Right lobe of liver (tissue), 6 donors: ENCODE results near the gene MTX2. TPM values are rescaled to one million over a fixed set of nuclear protein-coding genes. Genes with fewer than 3 reads are reported as not detected.

Source experiments
- ATAC-seq, 4 donors: fragments of 200-7000 bp; cut with Tn5 transposase; one replicate each; pipeline ENCODE4 v1.9.1; 2020; ENCODE audit warnings: mild to moderate bottlenecking in 4 of 4, moderate library complexity in 4 of 4
- DNase-seq, 3 donors: peaks; one replicate each; pipeline ENCODE4 v3.0.0-alpha.2; 2020
- H3K27ac ChIP-seq, 3 donors: fragments of 200-600 bp; one replicate each; pipeline ENCODE4 v1.8.0; 2022
- H3K27me3 ChIP-seq, 2 donors: fragments of 200-600 bp; one replicate each; pipeline ENCODE4 v1.8.0; 2022
- H3K36me3 ChIP-seq, 4 donors: fragments of 200-600 bp; sonication (generic) in 1 of 4; one replicate each; pipeline versions ENCODE4 v1.5.1 to v1.8.0; 2017 to 2022; ENCODE audit warnings: control low read depth in 1 of 4
- H3K4me1 ChIP-seq, 4 donors: fragments of 200-600 bp; sonication (generic) in 1 of 4; one replicate each; pipeline versions ENCODE4 v1.5.1 to v1.8.0; 2017 to 2022; ENCODE audit warnings: control low read depth in 1 of 4
- H3K4me3 ChIP-seq, 3 donors: fragments of 200-600 bp; one replicate each; pipeline ENCODE4 v1.8.0; 2022
- H3K9me3 ChIP-seq, 4 donors: fragments of 200-600 bp; sonication (generic) in 1 of 4; one replicate each; pipeline versions ENCODE4 v1.5.1 to v1.8.0; 2017 to 2022; ENCODE audit warnings: control low read depth in 1 of 4
- POLR2A ChIP-seq: fragments of 450-650 bp; IDR thresholded peaks from one replicate; pipeline ENCODE4 v1.6.1; 2017; ENCODE audit warnings: antibody characterized with exemption, mild to moderate bottlenecking
- WGBS: methylation state at CpG from one replicate; pipeline ENCODE4 v1.1.6; 2018; ENCODE audit warnings: low coverage, low lambda C conversion rate; ENCODE audit not compliant: insufficient coverage; ENCODE audit errors: missing lambda C conversion rate; 5-methylcytosine and 5-hydroxymethylcytosine counted together
- intact Hi-C, 2 donors: fragments of 100-400 bp; cut with DNase I; formaldehyde crosslinking; loops; one replicate each; pipeline versions ENCODE4 v1.11.2 to v1.14.1; 2022
- total RNA-seq, 6 experiments: library from RNA; depleted of rRNA in 2 of 6; stranded (reverse); fragments of >200 nt in 2 of 6; fragmentation: NEBNext Ultra II Directional in 3 of 6; extraction: Animal tissue kit (Norgen Biotek cat#: 25700) in 3 of 6; gene quantifications; one replicate each; pipeline versions ENCODE4 v1.1.0 to v1.2.4, GENCODE V29; 2016 to 2023
- TF ChIP-seq, protein P1 (sequence below), 4 donors: fragments of 200-600 bp in 3 of 4; fragments of 450-650 bp in 1 of 4; IDR thresholded peaks; one replicate each; pipeline versions ENCODE4 v1.5.1 to v1.8.0; 2016 to 2022; ENCODE audit warnings: antibody characterized with exemption in 4 of 4, mild to moderate bottlenecking in 2 of 4
- donor health status: DM: no; HTN: yes; CAD: no.
- donor health status: DM: no; HTN: no; CAD: no.
- donor health status: DM: no; HTN: no; CAD: no.
- donor health status: DM: no; HTN: yes; CAD: no.
- donor health status: DM: no; HTN: yes; CAD: no.

Gene MTX2
- total RNA-seq, 6 experiments from 2014 or later, result 7.7 to 29.3 (median 11.1) TPM

DNA sequence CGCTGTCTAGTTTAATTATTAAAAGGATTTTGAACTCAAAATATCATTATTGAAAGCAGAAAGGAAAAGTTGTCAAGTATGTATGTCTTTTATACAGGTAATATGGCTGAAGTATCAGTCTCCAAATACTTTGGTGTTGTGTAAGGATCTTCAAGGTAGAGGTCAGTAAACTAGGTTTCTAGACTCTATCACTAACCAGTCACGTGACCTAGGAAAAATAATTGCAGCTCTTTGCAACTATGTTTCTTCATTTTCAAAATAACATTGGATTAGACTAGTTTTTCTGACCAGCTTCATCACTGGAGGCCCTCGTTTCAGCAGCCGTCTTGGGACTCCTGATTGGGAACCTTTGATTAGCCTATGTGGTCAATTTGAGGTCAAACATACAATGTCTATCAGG, 21.4 kb upstream of the MTX2 start:
- TF ChIP-seq POLR2A, result no peak
- TF ChIP-seq, protein P1, sequence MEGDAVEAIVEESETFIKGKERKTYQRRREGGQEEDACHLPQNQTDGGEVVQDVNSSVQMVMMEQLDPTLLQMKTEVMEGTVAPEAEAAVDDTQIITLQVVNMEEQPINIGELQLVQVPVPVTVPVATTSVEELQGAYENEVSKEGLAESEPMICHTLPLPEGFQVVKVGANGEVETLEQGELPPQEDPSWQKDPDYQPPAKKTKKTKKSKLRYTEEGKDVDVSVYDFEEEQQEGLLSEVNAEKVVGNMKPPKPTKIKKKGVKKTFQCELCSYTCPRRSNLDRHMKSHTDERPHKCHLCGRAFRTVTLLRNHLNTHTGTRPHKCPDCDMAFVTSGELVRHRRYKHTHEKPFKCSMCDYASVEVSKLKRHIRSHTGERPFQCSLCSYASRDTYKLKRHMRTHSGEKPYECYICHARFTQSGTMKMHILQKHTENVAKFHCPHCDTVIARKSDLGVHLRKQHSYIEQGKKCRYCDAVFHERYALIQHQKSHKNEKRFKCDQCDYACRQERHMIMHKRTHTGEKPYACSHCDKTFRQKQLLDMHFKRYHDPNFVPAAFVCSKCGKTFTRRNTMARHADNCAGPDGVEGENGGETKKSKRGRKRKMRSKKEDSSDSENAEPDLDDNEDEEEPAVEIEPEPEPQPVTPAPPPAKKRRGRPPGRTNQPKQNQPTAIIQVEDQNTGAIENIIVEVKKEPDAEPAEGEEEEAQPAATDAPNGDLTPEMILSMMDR (IDR thresholded peaks at IDR 0.05), result no peak
- no peaks in the 10 kb centered on the region for H3K4me1 ChIP-seq
- H3K27ac ChIP-seq, result no peak overlapping the region
- 69% methylated on average over 3 of the region's 4 CpGs for WGBS
- intact Hi-C loops, result no loop called here
- H3K27me3 ChIP-seq, result no peaks in the 10 kb centered on the region
- DNase-seq (no peak), ATAC-seq (no peak)
- H3K4me3 ChIP-seq, result no peak overlapping the region
- no peaks in the 10 kb centered on the region for H3K36me3 ChIP-seq
- no peaks in the 10 kb centered on the region for H3K9me3 ChIP-seq

DNA sequence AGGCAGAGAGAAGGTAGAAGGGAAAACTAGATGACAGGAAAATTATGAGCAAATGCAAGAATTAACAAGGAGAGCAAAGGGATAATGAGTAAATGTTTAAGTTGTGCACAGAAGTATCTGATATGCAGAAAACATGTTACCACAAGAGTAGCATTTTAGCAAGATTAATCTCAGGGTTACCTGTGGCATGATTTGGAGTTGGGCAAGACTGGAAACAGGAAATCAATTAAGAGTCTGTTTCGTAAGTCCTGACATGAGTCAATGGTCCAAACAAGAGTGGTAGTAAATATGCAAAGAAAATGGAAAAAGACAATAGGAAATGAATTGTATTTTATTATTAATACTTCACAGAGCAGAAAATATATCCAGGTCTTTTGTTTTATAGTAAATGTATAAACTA, 17.3 kb upstream of the MTX2 start:
- ATAC-seq (peak in 3 of 4 donors; percentile 42 to 71 (median 58)), DNase-seq (no peak)
- Histone ChIP-seq H3K27me3 (no peaks in the 10 kb centered on the region), H3K27ac (no peak overlapping the region), H3K9me3 (no peaks in the 10 kb centered on the region), H3K4me3 (no peak overlapping the region), H3K4me1 (no peaks in the 10 kb centered on the region), H3K36me3 (no peaks in the 10 kb centered on the region)
- WGBS, result 25% methylated on average over 1 of the region's 1 CpG
- TF ChIP-seq, protein P1 (IDR thresholded peaks at IDR 0.05), result no peak
- no peak for TF ChIP-seq POLR2A
- intact Hi-C loops, result no loop called here

DNA sequence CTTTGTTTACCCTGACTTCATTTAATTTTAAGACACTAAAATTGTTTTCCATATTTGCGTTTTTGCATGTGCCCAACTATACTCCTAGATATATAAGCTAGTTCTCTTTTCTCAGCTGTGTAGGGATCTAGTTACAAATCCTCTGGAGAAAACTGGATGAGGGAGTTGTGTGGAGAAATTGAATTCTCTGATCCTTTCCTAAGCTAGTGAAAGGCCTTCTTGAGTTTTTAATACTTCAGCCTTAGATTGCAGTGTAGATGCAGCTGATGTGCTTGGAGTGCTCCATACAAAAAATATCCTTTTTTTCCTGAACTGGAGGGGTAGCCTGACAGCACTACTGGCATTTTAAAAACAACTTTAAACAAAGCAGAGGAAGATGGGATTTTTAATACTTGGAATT, 8.6 kb upstream of the MTX2 start:
- DNase-seq (no peak), ATAC-seq (no peak)
- intact Hi-C loops, result no loop called here
- TF ChIP-seq, protein P1 (IDR thresholded peaks at IDR 0.05), result no peak
- TF ChIP-seq POLR2A, result no peak
- 100% methylated on average over 1 of the region's 1 CpG for WGBS
- Histone ChIP-seq H3K27ac (no peak overlapping the region), H3K36me3 (no peaks in the 10 kb centered on the region), H3K4me1 (no peaks in the 10 kb centered on the region), H3K9me3 (no peaks in the 10 kb centered on the region), H3K27me3 (no peaks in the 10 kb centered on the region), H3K4me3 (no peak overlapping the region)

DNA sequence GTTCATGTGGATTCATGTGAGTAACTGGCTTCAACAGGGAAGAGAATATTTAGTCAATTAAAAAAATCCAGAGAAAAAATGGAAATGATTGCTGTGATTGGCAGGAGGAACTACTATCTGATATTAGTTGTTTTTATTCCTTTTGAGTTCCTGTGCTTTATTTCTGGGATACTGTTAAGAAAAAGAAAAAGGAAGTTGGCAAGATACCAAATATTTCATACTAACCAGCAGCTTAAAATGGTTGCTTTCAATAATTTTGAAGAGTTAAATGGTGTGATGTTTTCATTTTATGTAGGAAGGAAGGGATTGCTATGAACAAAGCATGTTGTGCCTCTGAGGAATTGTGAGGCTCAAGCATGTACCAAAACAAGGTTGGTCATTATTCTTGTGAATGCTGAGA, 8.1 kb upstream of the MTX2 start:
- Histone ChIP-seq H3K9me3 (no peaks in the 10 kb centered on the region), H3K27me3 (no peaks in the 10 kb centered on the region), H3K4me1 (no peaks in the 10 kb centered on the region), H3K36me3 (no peaks in the 10 kb centered on the region), H3K27ac (no peak overlapping the region), H3K4me3 (no peak overlapping the region)
- intact Hi-C loops, result no loop called here
- DNase-seq (no peak), ATAC-seq (no peak)
- TF ChIP-seq POLR2A, result no peak
- TF ChIP-seq, protein P1 (IDR thresholded peaks at IDR 0.05), result no peak

DNA sequence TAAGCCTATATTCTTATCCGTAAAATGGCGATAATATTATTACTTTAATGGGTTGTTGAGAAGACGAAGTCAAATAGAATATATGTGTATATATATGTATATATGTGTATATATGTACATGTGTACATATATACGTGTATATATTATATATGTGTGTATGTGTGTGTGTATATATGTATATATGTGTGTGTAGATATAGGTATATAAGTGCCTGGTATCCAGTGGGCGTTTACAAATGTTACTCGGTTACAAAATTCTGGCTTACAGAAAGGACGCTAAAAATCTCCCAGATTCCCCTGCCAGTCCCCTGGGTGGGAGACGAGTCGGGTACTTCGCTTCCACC, 295 bp upstream of the MTX2 start:
- ATAC-seq (peak in 3 of 4 donors; percentile 11 to 28 (median 26)), DNase-seq (no peak)
- peak overlapping the region; percentile 57 to 93 (median 77) for H3K4me3 ChIP-seq
- no peaks in the 10 kb centered on the region for H3K9me3 ChIP-seq
- TF ChIP-seq POLR2A, result no peak
- TF ChIP-seq, protein P1 (IDR thresholded peaks at IDR 0.05), result no peak
- H3K27ac ChIP-seq, result peak overlapping the region; percentile 57 to 79 (median 72)
- H3K36me3 ChIP-seq, result no peaks in the 10 kb centered on the region
- WGBS, result 25% methylated on average over 10 of the region's 10 CpGs
- peaks cover 0 to 6% (median 0%) of the 10 kb centered on the region in 4 donors for H3K4me1 ChIP-seq
- intact Hi-C loops, result no loop called here
- H3K27me3 ChIP-seq, result no peaks in the 10 kb centered on the region
